ENCODE results near the gene OXA1L. TPM values are rescaled to one million over a fixed set of nuclear protein-coding genes. Genes with fewer than 3 reads are reported as not detected.

The OXA1L gene
- total and polyA plus RNA-seq, 2 of the 13 experiments (the other 11 are each of a cell fraction or from before 2014, with no cell fraction given) = 230 to 589 TPM

DNA sequence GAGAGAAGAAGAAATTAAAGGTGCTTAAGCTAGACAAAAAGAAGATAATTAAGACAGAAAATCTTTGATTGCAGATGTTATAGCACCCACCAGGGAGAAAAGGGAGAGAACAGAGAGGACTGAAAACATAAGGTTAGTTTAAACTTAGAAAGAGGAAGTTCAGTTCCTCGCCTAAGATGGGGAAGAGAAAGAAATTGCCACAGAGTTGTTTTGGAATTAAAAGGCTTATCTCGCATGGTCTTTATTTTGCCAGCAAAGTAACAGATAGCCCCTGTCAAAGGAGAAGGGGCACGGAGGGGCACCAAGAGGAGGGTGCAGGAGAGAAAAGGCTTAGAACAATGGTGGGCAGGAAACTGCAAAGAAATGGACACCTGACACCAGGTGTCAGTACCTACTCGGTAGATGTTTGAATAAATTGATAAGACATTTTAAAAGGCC, 17.8 kb upstream of the OXA1L start:
- Histone ChIP-seq H3K27me3 (ENCODE audit: control insufficient read depth in 1 of 2, insufficient read depth in 2 of 2, low read length in 2 of 2) (peaks cover 0 to 8% of the 10 kb centered on the region in 2 experiments; a peak in 1 of 5 replicates), H3K4me1 (ENCODE audit: insufficient read depth, low read length) (peaks cover 17% of the 10 kb centered on the region), H3K9ac (ENCODE audit: insufficient read depth, low read depth, low read length) (no peak overlapping the region), H2AFZ (ENCODE audit: low read length) (no peak overlapping the region), H3K36me3 (replicated peaks in 1 of 2; ENCODE audit: control insufficient read depth in 1 of 2, insufficient read depth in 2 of 2, low read length in 2 of 2) (no peaks in the 10 kb centered on the region), H3K4me3 (replicated peaks in 1 of 3; ENCODE audit: insufficient read depth in 1 of 3, low read depth in 2 of 3, low read length in 3 of 3) (no peak overlapping the region), H3K27ac (ENCODE audit: extremely low read length, insufficient read depth, low read length) (no peak overlapping the region), H3K79me2 (ENCODE audit: insufficient read depth, low read length) (no peaks in the 10 kb centered on the region), H3K4me2 (ENCODE audit: low read depth, low read length) (no peak overlapping the region), H3K9me3 (ENCODE audit: low read length) (no peaks in the 10 kb centered on the region), H4K20me1 (ENCODE audit: insufficient read depth, low read length) (no peaks in the 10 kb centered on the region)
- CTCF ChIA-PET (ENCODE audit: low intra/inter-chr PET ratio, low total read pairs) = no interaction called here
- FAIRE-seq (no peak), DNase-seq (ENCODE audit: low spot score) (no peak), ATAC-seq (no peak)
- BruUV-seq (replicated peaks) = no TSS peak
- intact Hi-C loops (cut with micrococcal nuclease; ENCODE audit: unreplicated experiment) (no loop called here), in situ Hi-C loops (cut with HindIII; ENCODE audit: extremely low pct_ligation_motif_present, low pct_unique_long_range_greater_than_20kb) (no loop called here)
- TF ChIP-seq MAFF (IDR thresholded peaks at IDR 0.05; ENCODE audit: low read depth, low read length) = no peak
- TF ChIP-seq RFX5 (IDR thresholded peaks at IDR 0.05; ENCODE audit: low read depth, low read length) = no peak
- no peak for TF ChIP-seq ZNF101 (CRISPR knock-in tag; IDR thresholded peaks at IDR 0.05; ENCODE audit: borderline replicate concordance, low read depth)
- no peak for TF ChIP-seq KDM1A (CRISPR knock-in tag; IDR thresholded peaks at IDR 0.05)
- TF ChIP-seq SNAI1 (CRISPR knock-in tag; IDR thresholded peaks at IDR 0.05; ENCODE audit: borderline replicate concordance) = no peak
- no peak for TF ChIP-seq NBN (conservative IDR thresholded peaks at IDR 0.05)
- no peak for TF ChIP-seq CREB1 (IDR thresholded peaks at IDR 0.05)
- no peak for TF ChIP-seq CREB1 (CRISPR knock-in tag; IDR thresholded peaks at IDR 0.05)
- no peak for TF ChIP-seq SRY (CRISPR knock-in tag; IDR thresholded peaks at IDR 0.05)
- TF ChIP-seq, protein P1, sequence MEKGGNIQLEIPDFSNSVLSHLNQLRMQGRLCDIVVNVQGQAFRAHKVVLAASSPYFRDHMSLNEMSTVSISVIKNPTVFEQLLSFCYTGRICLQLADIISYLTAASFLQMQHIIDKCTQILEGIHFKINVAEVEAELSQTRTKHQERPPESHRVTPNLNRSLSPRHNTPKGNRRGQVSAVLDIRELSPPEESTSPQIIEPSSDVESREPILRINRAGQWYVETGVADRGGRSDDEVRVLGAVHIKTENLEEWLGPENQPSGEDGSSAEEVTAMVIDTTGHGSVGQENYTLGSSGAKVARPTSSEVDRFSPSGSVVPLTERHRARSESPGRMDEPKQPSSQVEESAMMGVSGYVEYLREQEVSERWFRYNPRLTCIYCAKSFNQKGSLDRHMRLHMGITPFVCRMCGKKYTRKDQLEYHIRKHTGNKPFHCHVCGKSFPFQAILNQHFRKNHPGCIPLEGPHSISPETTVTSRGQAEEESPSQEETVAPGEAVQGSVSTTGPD (CRISPR knock-in tag; IDR thresholded peaks at IDR 0.05) = no peak
- no peak for TF ChIP-seq HDAC2 (CRISPR knock-in tag; IDR thresholded peaks at IDR 0.05)
- TF ChIP-seq ZNF768 (CRISPR knock-in tag; IDR thresholded peaks at IDR 0.05) = no peak
- TF ChIP-seq MED13 (CRISPR knock-in tag; IDR thresholded peaks at IDR 0.05) = no peak
- TF ChIP-seq, protein P2, sequence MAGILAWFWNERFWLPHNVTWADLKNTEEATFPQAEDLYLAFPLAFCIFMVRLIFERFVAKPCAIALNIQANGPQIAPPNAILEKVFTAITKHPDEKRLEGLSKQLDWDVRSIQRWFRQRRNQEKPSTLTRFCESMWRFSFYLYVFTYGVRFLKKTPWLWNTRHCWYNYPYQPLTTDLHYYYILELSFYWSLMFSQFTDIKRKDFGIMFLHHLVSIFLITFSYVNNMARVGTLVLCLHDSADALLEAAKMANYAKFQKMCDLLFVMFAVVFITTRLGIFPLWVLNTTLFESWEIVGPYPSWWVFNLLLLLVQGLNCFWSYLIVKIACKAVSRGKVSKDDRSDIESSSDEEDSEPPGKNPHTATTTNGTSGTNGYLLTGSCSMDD (CRISPR knock-in tag; IDR thresholded peaks at IDR 0.05) = no peak
- TF ChIP-seq, protein P3, sequence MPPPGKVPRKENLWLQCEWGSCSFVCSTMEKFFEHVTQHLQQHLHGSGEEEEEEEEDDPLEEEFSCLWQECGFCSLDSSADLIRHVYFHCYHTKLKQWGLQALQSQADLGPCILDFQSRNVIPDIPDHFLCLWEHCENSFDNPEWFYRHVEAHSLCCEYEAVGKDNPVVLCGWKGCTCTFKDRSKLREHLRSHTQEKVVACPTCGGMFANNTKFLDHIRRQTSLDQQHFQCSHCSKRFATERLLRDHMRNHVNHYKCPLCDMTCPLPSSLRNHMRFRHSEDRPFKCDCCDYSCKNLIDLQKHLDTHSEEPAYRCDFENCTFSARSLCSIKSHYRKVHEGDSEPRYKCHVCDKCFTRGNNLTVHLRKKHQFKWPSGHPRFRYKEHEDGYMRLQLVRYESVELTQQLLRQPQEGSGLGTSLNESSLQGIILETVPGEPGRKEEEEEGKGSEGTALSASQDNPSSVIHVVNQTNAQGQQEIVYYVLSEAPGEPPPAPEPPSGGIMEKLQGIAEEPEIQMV (CRISPR knock-in tag; IDR thresholded peaks at IDR 0.05; ENCODE audit: low read depth) = no peak
- TF ChIP-seq ZNF225 (CRISPR knock-in tag; IDR thresholded peaks at IDR 0.05) = no peak
- no peak for TF ChIP-seq TEAD3 (CRISPR knock-in tag; optimal IDR thresholded peaks at IDR 0.05; ENCODE audit: borderline replicate concordance)
- WGBS (ENCODE audit: low lambda C conversion rate) = 31% methylated on average over 4 of the region's 4 CpGs
- POLR2A ChIA-PET = interaction anchor here (2.2 kb wide), 1 partner anchor 17 kb away, joined by 10 read pairs; the partner anchor contains the start of gene OXA1L

All from HepG2 (cell line).